GM21723 (cell line): ENCODE data around the gene MUC4.
"Not testable (repeated sequence)": the region's sequence is repeated elsewhere in the genome, so short reads cannot be mapped to it uniquely, and the experiment has no call there.

Source experiments
- ATAC-seq: cut with Tn5 transposase; IDR thresholded peaks from one replicate; pipeline ENCODE4 v1.9.1; 2021; ENCODE audit warnings: mild to moderate bottlenecking, moderate library complexity; ENCODE audit not compliant: unreplicated experiment

Gene MUC4

GRCh38 chr3:195720831-195721506 lies 90.8 kb downstream of the MUC4 start, which contains the start of gene MUC20:
Gene MUC20, plus strand, starts transcription at chr3:195720978. Its CDS starts 30 bp downstream, at chr3:195721008.
- ATAC-seq = not testable (repeated sequence)

- ATAC-seq = not testable (repeated sequence)
These were observed 92.0 kb downstream of the MUC4 start for GRCh38 chr3:195719514-195720254.

DNA sequence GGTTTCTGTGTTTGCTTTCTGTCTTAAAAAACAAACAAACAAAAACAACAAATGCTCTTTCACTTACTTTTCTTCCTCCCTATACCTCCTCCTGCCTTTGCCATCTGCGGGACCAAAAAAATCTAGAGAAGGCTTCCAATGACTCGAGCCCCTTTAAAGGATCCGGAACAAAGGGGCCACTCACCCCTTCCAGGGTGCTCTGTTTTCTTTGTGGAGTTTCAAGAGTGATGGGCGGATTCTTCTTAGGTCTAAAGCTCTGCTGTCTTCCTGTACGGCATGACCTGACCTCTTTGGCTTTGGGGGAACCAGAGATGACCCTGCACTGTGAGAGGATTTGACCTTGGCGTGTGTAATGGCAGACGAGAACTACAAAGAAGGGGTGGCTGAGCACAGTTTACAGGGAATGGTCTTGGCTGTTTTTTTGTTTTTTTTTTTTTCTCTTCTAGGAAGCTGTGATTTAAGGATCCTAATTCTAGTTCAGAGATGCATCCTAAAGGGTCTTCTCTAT lies 93.2 kb downstream of the MUC4 start:
- ATAC-seq = no peak

DNA sequence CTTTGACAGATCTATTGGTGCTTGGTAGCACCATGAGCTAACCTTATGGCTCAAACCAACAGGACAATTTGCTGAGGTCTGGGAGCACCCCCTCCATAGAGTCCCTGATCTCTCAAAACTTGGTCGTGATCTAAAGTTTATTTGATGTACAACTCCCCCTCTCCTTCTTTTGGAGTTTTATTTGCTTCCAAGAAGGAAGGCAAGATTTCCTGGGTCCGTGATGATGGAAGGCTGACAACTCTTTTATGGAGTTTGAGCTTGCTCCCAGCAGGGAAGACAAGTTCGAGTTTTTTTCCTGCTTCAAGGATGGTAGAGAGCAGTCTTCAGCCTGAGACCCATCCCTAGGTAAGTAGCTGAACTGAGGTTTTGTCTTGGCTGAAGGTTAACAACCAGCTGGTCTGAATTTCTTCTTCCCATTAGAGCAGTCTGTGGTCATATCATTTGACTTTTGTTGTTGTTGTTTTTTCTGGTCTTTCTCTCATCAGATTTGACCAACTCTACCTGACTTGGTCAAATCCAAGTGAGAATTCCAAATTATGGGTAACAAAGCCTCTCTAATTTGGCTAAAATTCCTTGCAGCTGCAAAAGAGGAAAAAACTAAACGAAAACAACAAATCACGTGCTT lies 93.8 kb downstream of the MUC4 start:
- no peak for ATAC-seq

DNA sequence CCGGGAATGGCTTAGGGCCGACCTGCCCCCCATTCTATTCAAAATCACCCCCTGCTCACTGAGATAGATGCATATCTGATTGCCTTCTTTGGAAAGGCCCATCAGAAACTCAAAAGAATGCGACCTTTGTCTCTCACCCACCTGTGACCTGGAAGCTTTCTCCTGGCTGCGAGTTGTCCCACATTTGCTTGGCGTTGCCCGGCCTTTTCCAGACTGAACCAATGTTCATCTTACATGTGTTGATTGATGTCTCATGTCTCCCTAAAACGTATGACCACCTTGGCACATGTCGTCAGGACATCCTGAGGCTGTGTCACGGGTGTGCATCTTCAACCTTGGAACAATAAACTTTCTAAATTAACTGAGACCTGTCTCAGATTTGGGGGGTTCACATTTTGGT lies 94.3 kb downstream of the MUC4 start:
- no peak for ATAC-seq

DNA sequence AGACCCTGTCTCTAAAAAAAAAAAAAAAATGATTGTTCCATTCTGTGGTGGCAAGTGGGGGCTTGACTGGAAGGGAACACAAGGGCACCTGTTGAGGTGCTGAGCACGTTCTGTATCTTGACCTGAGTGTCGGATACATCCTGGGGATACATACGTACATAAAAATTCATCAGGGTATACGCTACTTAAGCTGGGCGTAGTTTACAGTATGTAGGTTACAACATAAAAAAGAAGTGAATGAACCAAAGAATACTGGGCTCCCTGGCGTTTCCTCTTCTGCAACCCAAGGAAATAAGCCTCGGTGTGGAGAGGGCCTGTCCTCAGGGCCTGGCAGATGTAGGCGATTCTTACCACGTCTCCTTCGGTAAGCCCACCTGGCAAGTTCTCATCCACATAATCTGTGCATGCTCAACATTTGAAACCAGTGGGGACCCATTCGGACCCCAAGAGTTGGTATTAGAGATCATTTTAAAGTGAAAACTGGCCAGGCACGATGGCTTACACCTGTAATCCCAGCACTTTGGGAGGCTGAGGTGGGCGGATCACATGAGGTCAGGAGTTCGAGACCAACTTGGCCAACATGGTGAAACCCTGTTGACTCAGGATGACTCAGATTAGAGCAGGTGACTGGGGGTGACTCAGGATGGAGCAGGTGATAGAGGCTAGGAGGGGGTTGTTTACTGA lies 96.0 kb downstream of the MUC4 start:
- no peak for ATAC-seq

- ATAC-seq = no peak
These were observed 96.6 kb downstream of the MUC4 start for GRCh38 chr3:195715134-195715533.

- ATAC-seq = no peak
These were observed 97.2 kb downstream of the MUC4 start for GRCh38 chr3:195714380-195715011.

DNA sequence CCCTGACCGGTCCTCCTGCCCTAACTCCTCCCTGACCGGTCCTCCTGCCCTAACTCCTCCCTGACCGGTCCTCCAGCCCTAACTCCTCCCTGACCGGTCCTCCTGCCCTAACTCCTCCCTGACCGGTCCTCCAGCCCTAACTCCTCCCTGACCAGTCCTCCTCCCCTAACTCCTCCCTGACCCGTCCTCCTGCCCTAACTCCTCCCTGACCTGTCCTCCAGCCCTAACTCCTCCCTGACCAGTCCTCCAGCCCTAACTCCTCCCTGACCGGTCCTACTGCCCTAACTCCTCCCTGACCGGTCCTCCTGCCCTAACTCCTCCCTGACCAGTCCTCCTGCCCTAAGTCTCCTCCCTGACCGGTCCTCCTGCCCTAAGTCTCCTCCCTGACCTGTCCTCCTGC lies 98.6 kb downstream of the MUC4 start:
- ATAC-seq = not testable (repeated sequence)

- ATAC-seq = not testable (repeated sequence)
These were observed 99.2 kb downstream of the MUC4 start for GRCh38 chr3:195712535-195712910.

GRCh38 chr3:195711813-195712534 lies 99.8 kb downstream of the MUC4 start:
- ATAC-seq = no peak

DNA sequence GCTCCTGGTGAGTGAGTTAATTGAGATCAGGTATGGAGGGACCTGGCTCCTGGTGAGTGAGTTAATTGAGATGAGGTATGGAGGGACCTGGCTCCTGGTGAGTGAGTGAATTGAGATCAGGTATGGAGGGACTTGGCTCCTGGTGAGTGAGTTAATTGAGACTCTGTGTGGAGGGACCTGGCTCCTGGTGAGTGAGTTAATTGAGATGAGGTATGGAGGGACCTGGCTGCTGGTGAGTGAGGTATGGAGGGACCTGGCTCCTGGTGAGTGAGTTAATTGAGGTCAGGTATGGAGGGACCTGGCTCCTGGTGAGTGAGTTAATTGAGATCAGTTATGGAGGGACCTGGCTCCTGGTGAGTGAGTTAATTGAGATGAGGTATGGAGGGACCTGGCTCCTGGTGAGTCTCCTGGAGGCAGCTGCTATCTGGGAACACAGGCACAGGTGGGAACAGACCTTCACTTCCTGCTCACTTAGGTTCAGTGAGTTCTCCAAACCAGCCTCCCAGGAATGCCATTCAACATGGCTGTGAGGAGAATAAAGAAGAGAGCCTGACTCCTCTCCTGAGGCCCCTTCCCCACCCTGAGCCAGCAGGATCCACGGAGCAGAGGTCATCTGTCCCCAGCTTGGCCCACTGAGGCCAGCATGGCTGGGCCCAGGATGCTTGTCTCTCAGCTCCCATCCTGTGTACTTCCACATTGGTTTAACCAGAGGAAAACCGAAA lies 100.5 kb downstream of the MUC4 start:
- ATAC-seq = not testable (repeated sequence)

DNA sequence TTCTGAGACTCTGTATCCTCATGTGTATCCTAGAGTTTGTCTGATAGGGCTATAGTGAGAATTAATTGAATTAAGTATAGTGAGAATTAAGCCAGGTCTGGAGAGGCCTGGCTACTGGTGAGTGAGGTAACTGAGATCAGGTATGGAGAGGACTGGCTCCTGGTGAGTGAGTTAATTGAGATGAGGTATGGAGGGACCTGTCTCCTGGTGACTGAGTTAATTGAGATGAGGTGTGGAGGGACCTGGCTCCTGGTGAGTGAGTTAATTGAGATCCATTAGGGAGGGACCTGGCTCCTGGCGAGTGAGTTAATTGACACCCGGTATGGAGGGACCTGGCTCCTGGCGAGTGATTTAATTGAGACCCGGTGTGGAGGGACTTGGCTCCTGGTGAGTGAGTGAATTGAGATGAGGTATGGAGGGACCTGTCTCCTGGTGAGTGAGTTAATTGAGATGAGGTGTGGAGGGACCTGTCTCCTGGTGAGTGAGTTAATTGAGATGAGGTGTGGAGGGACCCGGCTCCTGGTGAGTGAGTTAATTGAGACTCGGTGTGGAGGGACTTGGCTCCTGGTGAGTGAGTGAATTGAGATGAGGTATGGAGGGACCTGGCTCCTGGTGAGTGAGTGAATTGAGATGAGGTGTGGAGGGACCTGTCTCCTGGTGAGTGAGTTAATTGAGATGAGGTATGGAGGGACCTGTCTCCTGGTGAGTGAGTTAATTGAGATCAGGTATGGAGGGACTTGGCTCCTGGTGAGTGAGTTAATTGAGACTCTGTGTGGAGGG lies 101.4 kb downstream of the MUC4 start:
- ATAC-seq = not testable (repeated sequence)

DNA sequence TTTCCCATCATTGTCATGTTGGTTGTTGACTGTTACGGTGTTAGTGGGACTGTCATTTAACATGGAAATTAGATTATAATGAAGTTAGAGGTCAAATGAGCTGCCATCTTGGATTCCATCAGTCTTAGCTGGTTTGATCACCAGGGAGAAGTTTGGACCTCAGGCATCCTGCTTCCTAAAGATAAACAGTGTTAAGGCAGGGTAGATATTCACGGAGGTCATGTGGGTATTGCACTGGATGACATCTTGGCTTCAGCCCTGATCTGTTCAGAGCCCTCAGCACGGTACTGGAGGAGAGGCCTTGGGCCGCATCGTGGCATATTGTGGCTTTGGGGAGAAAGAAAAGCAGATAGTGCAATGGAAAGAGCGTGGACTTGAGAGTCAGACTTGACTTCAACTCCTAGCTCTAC lies 102.0 kb downstream of the MUC4 start:
- no peak for ATAC-seq

DNA sequence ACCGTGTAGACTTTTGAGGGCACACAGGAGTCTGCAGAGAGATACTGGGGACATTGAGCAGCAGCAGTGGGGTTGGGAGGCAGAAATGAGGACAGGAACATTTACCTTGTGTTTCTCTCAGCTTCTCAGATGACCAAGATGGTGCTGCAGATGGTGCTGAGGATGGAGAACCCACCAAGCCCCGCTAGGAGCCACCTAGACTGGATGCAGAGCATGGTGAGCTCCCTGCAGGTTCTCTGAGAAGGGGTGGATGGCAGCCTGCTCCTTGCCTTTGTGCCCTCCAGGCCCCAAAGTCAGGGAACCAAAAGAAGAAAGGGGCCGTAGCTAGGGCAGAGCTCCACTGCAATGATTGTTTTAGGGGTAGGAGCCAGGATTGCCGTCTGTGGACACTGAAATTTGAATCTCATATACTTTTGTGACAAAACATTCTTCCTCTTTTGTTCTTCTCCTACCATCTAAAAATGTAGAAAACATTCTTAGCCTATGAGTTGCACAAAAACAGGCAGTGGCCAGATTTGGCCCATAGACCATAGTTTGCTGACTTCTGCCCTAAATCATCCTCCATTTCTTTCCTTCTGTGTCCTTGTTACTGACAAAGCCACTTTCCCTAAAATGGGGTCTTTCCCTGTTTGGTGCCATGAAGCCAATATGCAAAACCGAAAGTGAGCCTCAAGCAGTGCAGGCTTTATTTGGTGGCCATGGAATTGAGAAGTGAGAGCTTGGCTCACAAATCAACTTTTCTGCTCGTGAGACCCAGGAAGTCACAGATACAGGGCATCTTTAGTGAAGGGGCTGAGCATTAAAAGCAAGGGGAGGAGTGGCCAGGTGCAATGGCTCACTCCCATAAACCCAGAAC lies 102.9 kb downstream of the MUC4 start:
- ATAC-seq = no peak

- ATAC-seq = no peak
These were observed 103.7 kb downstream of the MUC4 start for GRCh38 chr3:195708061-195708460.

- ATAC-seq = no peak
These were observed 106.4 kb downstream of the MUC4 start for GRCh38 chr3:195705081-195705991.
